Lower lobe of right lung (tissue), 2 donors: ENCODE measurements around the gene LRRC47. TPM values are rescaled to one million over a fixed set of nuclear protein-coding genes. Genes with fewer than 3 reads are reported as not detected.

Experiments
- ATAC-seq, 2 donors: fragments of 200-7000 bp; cut with Tn5 transposase; one replicate each; pipeline ENCODE4 v1.9.1; 2020 to 2022; ENCODE audit warnings: mild to moderate bottlenecking in 2 of 2, moderate library complexity in 2 of 2
- DNase-seq: peaks from one replicate; pipeline ENCODE4 v3.0.0-alpha.2; 2020
- H3K27ac ChIP-seq: fragments of 200-600 bp; one replicate; pipeline ENCODE4 v1.8.0; 2022
- H3K27me3 ChIP-seq: fragments of 200-600 bp; one replicate; pipeline ENCODE4 v1.8.0; 2022; ENCODE audit warnings: low read depth
- H3K36me3 ChIP-seq: fragments of 200-600 bp; one replicate; pipeline ENCODE4 v1.8.0; 2022; ENCODE audit warnings: mild to moderate bottlenecking
- H3K4me1 ChIP-seq: fragments of 200-600 bp; one replicate; pipeline ENCODE4 v1.8.0; 2022
- H3K4me3 ChIP-seq: fragments of 200-600 bp; one replicate; pipeline ENCODE4 v1.8.0; 2022; ENCODE audit warnings: mild to moderate bottlenecking
- H3K9me3 ChIP-seq: fragments of 200-600 bp; one replicate; pipeline ENCODE4 v1.8.0; 2022
- intact Hi-C: fragments of 100-400 bp; cut with DNase I; formaldehyde crosslinking; loops from one replicate; pipeline ENCODE4 v1.11.0; 2022
- total RNA-seq: library from RNA; stranded (reverse); fragmentation: NEBNext Ultra II Directional; extraction: Animal tissue kit (Norgen Biotek cat#: 25700); gene quantifications from one replicate; pipeline ENCODE4 v1.2.1, GENCODE V29; 2021
- TF ChIP-seq, protein P1 (sequence below): fragments of 200-600 bp; IDR thresholded peaks from one replicate; pipeline ENCODE4 v1.8.0; 2022; ENCODE audit warnings: antibody characterized with exemption, mild to moderate bottlenecking
- donor health status: DM: no; HTN: yes; CAD: no; lungs with severe emphysema.

Gene LRRC47
- total RNA-seq, 1 donor from 2014 or later: 34.4 TPM

DNA sequence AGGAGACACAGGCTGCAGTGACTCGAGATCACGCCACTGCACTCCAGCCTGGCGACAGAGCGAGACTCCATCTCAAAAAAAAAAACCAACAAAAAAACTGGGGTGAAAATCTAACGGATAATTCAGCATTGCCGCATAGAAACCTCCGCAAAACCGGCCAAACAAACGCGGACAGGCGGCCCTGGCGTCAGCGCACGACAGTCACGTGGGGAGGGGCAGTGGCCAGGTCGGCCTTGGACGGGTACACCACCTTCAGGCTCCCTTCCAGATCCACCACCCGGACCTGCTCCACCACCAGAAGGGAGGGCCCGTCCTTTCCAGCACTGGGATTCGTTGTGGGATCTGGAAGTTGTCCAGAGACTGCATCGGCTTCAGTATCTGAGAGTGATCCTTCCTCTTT, 15.4 kb downstream of the LRRC47 start:
- DNase-seq (no peak), ATAC-seq (no peak)
- peaks cover 73% of the 10 kb centered on the region for H3K36me3 ChIP-seq
- TF ChIP-seq, protein P1, sequence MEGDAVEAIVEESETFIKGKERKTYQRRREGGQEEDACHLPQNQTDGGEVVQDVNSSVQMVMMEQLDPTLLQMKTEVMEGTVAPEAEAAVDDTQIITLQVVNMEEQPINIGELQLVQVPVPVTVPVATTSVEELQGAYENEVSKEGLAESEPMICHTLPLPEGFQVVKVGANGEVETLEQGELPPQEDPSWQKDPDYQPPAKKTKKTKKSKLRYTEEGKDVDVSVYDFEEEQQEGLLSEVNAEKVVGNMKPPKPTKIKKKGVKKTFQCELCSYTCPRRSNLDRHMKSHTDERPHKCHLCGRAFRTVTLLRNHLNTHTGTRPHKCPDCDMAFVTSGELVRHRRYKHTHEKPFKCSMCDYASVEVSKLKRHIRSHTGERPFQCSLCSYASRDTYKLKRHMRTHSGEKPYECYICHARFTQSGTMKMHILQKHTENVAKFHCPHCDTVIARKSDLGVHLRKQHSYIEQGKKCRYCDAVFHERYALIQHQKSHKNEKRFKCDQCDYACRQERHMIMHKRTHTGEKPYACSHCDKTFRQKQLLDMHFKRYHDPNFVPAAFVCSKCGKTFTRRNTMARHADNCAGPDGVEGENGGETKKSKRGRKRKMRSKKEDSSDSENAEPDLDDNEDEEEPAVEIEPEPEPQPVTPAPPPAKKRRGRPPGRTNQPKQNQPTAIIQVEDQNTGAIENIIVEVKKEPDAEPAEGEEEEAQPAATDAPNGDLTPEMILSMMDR: no peak
- H3K27me3 ChIP-seq: no peaks in the 10 kb centered on the region
- peaks cover 10% of the 10 kb centered on the region for H3K4me1 ChIP-seq
- no peak overlapping the region for H3K27ac ChIP-seq
- intact Hi-C loops: no loop called here
- H3K9me3 ChIP-seq: no peaks in the 10 kb centered on the region
- no peak overlapping the region for H3K4me3 ChIP-seq

GRCh38 chr1:3779912-3780416, 16.3 kb downstream of the LRRC47 start:
- TF ChIP-seq, protein P1: no peak
- H3K36me3 ChIP-seq: peaks cover 64% of the 10 kb centered on the region
- no peak overlapping the region for H3K27ac ChIP-seq
- no peak overlapping the region for H3K4me3 ChIP-seq
- intact Hi-C loops: no loop called here
- no peaks in the 10 kb centered on the region for H3K27me3 ChIP-seq
- ATAC-seq (no peak), DNase-seq (peak; percentile 23)
- H3K9me3 ChIP-seq: no peaks in the 10 kb centered on the region
- peaks cover 19% of the 10 kb centered on the region for H3K4me1 ChIP-seq

DNA sequence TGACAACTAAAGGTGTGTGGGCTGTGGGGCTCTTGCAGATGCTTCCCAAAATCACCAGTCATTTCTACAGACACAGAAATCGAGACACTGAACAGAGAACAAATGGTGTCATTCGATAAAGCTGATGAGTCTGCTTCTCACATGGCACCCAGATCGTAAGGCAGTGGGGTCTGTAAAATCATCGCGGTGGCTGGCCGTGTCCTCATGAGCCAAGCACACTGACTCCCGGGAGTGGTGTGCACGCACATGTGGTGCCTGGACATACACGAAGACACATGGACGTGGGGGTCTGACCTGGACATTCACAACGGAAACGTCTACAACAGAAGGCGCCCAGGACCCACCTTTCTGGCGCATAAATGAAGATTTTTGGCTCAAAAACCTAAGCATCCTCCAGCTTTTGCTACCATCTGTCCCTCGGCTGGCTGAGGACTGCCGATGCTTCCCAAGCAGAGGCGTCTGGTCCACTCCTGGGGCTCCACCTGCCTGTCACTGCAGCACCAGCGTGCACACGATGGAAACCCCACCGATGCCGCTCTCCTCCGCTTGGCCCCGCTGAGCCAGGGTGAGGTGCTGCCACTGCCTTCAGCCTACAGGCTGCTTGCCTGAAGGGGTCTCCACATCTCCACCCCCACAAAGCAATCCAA, 16.9 kb downstream of the LRRC47 start:
- DNase-seq (peak; percentile 28), ATAC-seq (no peak)
- Histone ChIP-seq H3K4me1 (peaks cover 20% of the 10 kb centered on the region), H3K27me3 (no peaks in the 10 kb centered on the region), H3K9me3 (no peaks in the 10 kb centered on the region), H3K36me3 (peaks cover 58% of the 10 kb centered on the region), H3K4me3 (no peak overlapping the region), H3K27ac (no peak overlapping the region)
- intact Hi-C loops: no loop called here
- TF ChIP-seq, protein P1: no peak

DNA sequence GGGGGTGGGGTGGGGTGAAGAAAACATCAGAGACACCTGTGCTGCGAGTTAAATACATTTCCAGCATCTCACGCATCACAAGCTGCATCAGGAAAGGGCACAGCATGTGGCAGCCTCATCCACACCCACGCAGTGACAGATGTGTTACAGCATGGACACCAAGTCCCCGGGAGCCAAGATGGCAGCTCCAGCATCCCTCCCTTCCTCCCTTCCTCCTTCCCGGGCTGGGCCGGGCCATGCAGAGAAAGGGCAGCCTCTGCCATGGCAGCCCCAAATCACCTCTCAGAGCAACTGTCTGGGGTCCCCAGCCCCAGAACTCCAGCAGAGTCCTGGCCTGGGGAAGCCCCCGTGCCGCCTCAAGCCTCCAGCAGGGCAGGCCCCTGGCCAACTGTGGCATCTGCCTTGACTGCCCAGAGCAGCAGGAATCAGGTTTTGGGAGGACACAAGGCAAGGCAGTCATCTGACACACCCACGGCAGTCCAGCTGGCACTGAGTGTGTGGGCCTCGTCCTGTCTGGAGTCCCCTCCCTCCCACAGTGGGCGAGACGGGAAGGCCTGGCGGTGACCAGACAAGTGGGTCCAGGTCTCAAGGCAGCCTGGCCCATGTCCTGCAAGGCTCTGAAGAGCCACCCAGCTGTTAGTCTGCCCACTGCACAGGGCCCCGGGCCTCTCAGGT, 17.6 kb downstream of the LRRC47 start:
- TF ChIP-seq, protein P1: no peak
- peaks cover 20% of the 10 kb centered on the region for H3K4me1 ChIP-seq

DNA sequence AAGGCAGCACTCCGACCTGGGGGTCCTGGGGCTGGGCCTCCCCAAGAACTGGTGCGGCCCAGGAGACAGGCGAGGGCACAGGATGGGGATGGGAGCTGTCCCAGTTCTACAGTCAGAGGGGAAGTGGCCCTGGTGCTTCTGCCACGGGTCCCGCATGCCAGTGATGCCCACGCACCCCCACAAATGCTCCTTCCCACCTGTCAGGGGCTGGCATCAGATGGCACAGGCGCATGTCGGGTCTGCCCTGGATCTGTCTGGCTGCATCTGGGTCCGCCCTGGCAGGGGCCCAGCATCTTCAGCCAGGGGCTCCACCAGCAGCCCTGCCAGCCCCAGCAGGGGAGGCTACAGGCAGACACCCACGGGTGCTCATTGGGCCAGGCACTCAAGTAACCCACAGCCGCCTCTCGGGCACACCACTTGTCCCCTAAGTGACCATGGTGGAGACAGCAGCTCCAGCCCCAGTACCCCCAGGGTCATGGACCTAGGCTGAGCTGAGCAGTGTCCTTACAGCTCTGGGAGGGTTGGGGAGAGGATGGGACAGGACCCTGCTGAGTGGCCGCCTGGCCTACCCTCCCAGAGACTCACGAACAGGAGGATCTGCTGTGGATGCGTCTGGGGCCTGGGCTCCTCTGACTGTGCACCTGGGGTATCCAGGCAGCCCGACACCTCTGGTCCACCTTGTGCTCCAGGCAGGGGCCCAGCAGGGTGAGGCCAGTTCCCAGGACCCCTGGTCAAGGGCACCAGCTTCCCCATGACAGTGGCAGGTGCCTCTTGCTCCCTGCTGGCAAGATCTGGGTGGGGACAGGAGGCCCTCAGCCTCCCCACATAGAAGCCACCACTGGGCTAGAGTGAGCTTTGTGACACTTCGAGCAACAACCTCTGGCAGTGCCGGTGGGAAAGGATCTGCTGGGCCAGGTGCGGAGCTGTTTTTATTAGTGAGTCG, 18.4 kb downstream of the LRRC47 start:
- Histone ChIP-seq H3K27me3 (no peaks in the 10 kb centered on the region), H3K4me1 (peaks cover 29% of the 10 kb centered on the region), H3K4me3 (no peak overlapping the region), H3K9me3 (no peaks in the 10 kb centered on the region), H3K36me3 (peaks cover 43% of the 10 kb centered on the region), H3K27ac (no peak overlapping the region)
- intact Hi-C loops: no loop called here
- TF ChIP-seq, protein P1: no peak
- ATAC-seq: no peak
- no peak for DNase-seq

More for the DNA sequence above, 17.6 kb downstream of the LRRC47 start:
- H3K4me3 ChIP-seq: no peak overlapping the region
- H3K27ac ChIP-seq: no peak overlapping the region
- no peaks in the 10 kb centered on the region for H3K27me3 ChIP-seq
- intact Hi-C loops: no loop called here
- DNase-seq (peak; percentile 42), ATAC-seq (no peak)
- H3K9me3 ChIP-seq: no peaks in the 10 kb centered on the region
- H3K36me3 ChIP-seq: peaks cover 51% of the 10 kb centered on the region
